Panc1 (cell line): ENCODE data around the gene SLC12A8. TPM values are rescaled to one million over a fixed set of nuclear protein-coding genes. Genes with fewer than 3 reads are reported as not detected.

Experiments used
- ATAC-seq: fragments of 200-7000 bp; cut with Tn5 transposase; 2 replicates; pipeline ENCODE4 v1.9.1; 2020; ENCODE audit warnings: mild to moderate bottlenecking, moderate library complexity
- BruUV-seq: library from RNA; stranded (reverse); fragments of 400-500 nt; replicated peaks from 2 replicates; lab custom pipeline; 2021; lab: Mats Ljungman, UMichigan
- CTCF ChIA-PET: fragments of 300-600 bp; sonication (Branson Sonifier 250); formaldehyde crosslinking; loops from one replicate; lab custom pipeline; 2022; ENCODE audit warnings: antibody characterized with exemption; lab: Charles Lee
- POLR2A ChIA-PET: fragments of 300-600 bp; sonication (Branson Sonifier 250); formaldehyde crosslinking; loops from one replicate; lab custom pipeline; 2022; ENCODE audit warnings: antibody characterized with exemption; lab: Charles Lee
- DNase-seq: peaks from one replicate; pipeline ENCODE4 v3.0.0-alpha.2; 2010; ENCODE audit warnings: low read depth, low spot score
- H3K27ac ChIP-seq: 2 replicates; pipeline ENCODE4 v1.5.1; 2011; ENCODE audit warnings: mild to moderate bottlenecking, low read length, inconsistent platforms
- H3K27me3 ChIP-seq: fragments of 200-500 bp; sonication (Bioruptor generic); 2 replicates; pipeline ENCODE4 v1.6.0; 2014; ENCODE audit warnings: low read length, inconsistent platforms; ENCODE audit not compliant: control insufficient read depth, insufficient read depth
- H3K36me3 ChIP-seq: fragments of 200-500 bp; sonication (Bioruptor generic); 2 replicates; pipeline ENCODE4 v1.5.1; 2014; ENCODE audit warnings: inconsistent platforms, mild to moderate bottlenecking, low read length, moderate library complexity; ENCODE audit not compliant: control insufficient read depth, insufficient read depth
- H3K4me1 ChIP-seq: 2 replicates; pipeline ENCODE4 v1.5.1; 2011; ENCODE audit warnings: inconsistent platforms, mild to moderate bottlenecking, low read length, moderate library complexity; ENCODE audit not compliant: control insufficient read depth, insufficient read depth
- H3K4me3 ChIP-seq, 2 experiments: 2 replicates each; pipeline ENCODE4 v1.5.1; 2011 to 2012; ENCODE audit warnings: low read depth in 2 of 2, low read length in 2 of 2, mild to moderate bottlenecking in 2 of 2, inconsistent platforms in 1 of 2, moderate library complexity in 1 of 2
- H3K9me3 ChIP-seq: fragments of 200-500 bp; sonication (Bioruptor generic); 2 replicates; pipeline ENCODE4 v1.5.1; 2014; ENCODE audit warnings: low read depth, mild to moderate bottlenecking, inconsistent platforms, low read length, moderate library complexity; ENCODE audit not compliant: control insufficient read depth, insufficient read depth
- CTCF ChIP-seq: fragments of 450-650 bp; IDR thresholded peaks from 2 replicates; pipeline ENCODE4 v1.5.1; 2017; ENCODE audit warnings: mild to moderate bottlenecking
- POLR2AphosphoS5 ChIP-seq: IDR thresholded peaks from 2 replicates; pipeline ENCODE4 v1.6.1; 2012; ENCODE audit warnings: mild to moderate bottlenecking, low read depth, low read length, moderate library complexity
- REST ChIP-seq, 2 experiments: IDR thresholded peaks; 2 replicates each; pipeline ENCODE4 v1.6.1; 2011 to 2012; ENCODE audit warnings: low read depth in 2 of 2, control low read depth in 1 of 2, low read length in 1 of 2, mild to moderate bottlenecking in 1 of 2, moderate library complexity in 1 of 2; ENCODE audit not compliant: insufficient read depth in 1 of 2
- SIN3A ChIP-seq: IDR thresholded peaks from 2 replicates; pipeline ENCODE4 v1.6.1; 2012; ENCODE audit warnings: low read depth, mild to moderate bottlenecking, low read length, moderate library complexity, borderline replicate concordance; ENCODE audit not compliant: insufficient read depth
- TCF7L2 ChIP-seq: IDR thresholded peaks from 2 replicates; pipeline ENCODE4 v1.6.1; 2011; ENCODE audit warnings: mild to moderate bottlenecking, low read depth, low read length, inconsistent platforms
- in situ Hi-C: cut with HindIII; loops from 2 replicates; pipeline ENCODE4 v1.10.0; 2016; ENCODE audit warnings: low sequenced_read_pairs, low pct_unique_long_range_greater_than_20kb
- intact Hi-C: fragments of 100-400 bp; cut with micrococcal nuclease; formaldehyde crosslinking; loops from one replicate; pipeline ENCODE4 v1.10.0; 2022; ENCODE audit not compliant: unreplicated experiment
- total RNA-seq: library from RNA; stranded (reverse); gene quantifications from one replicate; pipeline ENCODE4 v1.2.1, GENCODE V29; 2021; ENCODE audit not compliant: unreplicated experiment

The SLC12A8 gene
- total RNA-seq, 1 experiment from 2014 or later, result 7.0 TPM

GRCh38 chr3:125149462-125149861 is 63.1 kb downstream of the SLC12A8 start:
- intact Hi-C loops, result no loop called here
- BruUV-seq, result no TSS peak
- H3K4me3 ChIP-seq, result no peak overlapping the region
- H3K4me1 ChIP-seq, result peaks cover 7% of the 10 kb centered on the region
- no peaks in the 10 kb centered on the region for H3K27me3 ChIP-seq
- H3K36me3 ChIP-seq, result no peaks in the 10 kb centered on the region
- in situ Hi-C loops, result no loop called here
- DNase-seq (no peak), ATAC-seq (no peak)
- peak overlapping the region; percentile 61; the same call in 1 of the 2 replicates for H3K27ac ChIP-seq
- ChIA-PET CTCF (no interaction called here), POLR2A (no interaction called here)
- TF ChIP-seq SIN3A (no peak), CTCF (no peak)
- no peaks in the 10 kb centered on the region for H3K9me3 ChIP-seq

GRCh38 chr3:125148836-125149235 is 63.7 kb downstream of the SLC12A8 start:
- Histone ChIP-seq H3K4me1 (peaks cover 13% of the 10 kb centered on the region), H3K27ac (peak overlapping the region; percentile 61; the same call in 1 of the 2 replicates), H3K4me3 (no peak overlapping the region), H3K36me3 (no peaks in the 10 kb centered on the region), H3K27me3 (no peaks in the 10 kb centered on the region), H3K9me3 (no peaks in the 10 kb centered on the region)
- TF ChIP-seq POLR2AphosphoS5 (no peak), TCF7L2 (no peak), CTCF (no peak), REST (IDR thresholded peaks at IDR 0.05; ENCODE audit: insufficient read depth in 1 of 2, low read depth in 2 of 2, low read length in 1 of 2) (no peak), SIN3A (no peak)
- POLR2A ChIA-PET, result no interaction called here
- CTCF ChIA-PET, result no interaction called here
- ATAC-seq (no peak), DNase-seq (no peak)
- in situ Hi-C loops, result no loop called here
- BruUV-seq, result no TSS peak
- intact Hi-C loops, result no loop called here
